Lower leg skin (tissue), 3 donors: ENCODE data around the gene RBM47.

Experiments
- CTCF ChIP-seq, 3 donors: fragments of 450-650 bp; IDR thresholded peaks; one replicate each; pipeline ENCODE4 v1.5.1; 2016; ENCODE audit warnings: antibody characterized with exemption in 3 of 3, mild to moderate bottlenecking in 3 of 3, moderate library complexity in 2 of 3
- POLR2A ChIP-seq, 2 donors: fragments of 450-650 bp; IDR thresholded peaks; one replicate each; pipeline ENCODE4 v1.6.1; 2016 to 2017; ENCODE audit warnings: antibody characterized with exemption in 2 of 2, mild to moderate bottlenecking in 1 of 2, moderate library complexity in 1 of 2

- TF ChIP-seq CTCF (IDR thresholded peaks at IDR 0.05) (no peak), POLR2A (IDR thresholded peaks at IDR 0.05) (no peak)
Measured at GRCh38 chr4:40596522-40596921, 33.1 kb downstream of the RBM47 start.
